CD1c-positive myeloid dendritic cell (primary cell): Measurements from ENCODE around the gene KCNMA1.

Experiments
- DNase-seq: peaks from one replicate; pipeline ENCODE4 v3.0.0-alpha.2; 2016; ENCODE audit errors: extremely low spot score

The KCNMA1 gene

GRCh38 chr10:77490534-77491314 is 146.9 kb downstream of the KCNMA1 start:
- no peak for DNase-seq

- no peak for DNase-seq
Measured at GRCh38 chr10:77486517-77486916, 151.1 kb downstream of the KCNMA1 start.

- no peak for DNase-seq
Measured at GRCh38 chr10:77485847-77486246, 151.8 kb downstream of the KCNMA1 start.

GRCh38 chr10:77482072-77482471 is 155.5 kb downstream of the KCNMA1 start:
- DNase-seq = no peak

- no peak for DNase-seq
Measured at GRCh38 chr10:77479586-77479985, 158.0 kb downstream of the KCNMA1 start.

GRCh38 chr10:77478962-77479359 is 158.6 kb downstream of the KCNMA1 start:
- DNase-seq = no peak

GRCh38 chr10:77478247-77478961 is 159.2 kb downstream of the KCNMA1 start:
- DNase-seq = no peak

- DNase-seq = no peak
Measured at GRCh38 chr10:77475522-77475921, 162.1 kb downstream of the KCNMA1 start.

- DNase-seq = no peak
Measured at GRCh38 chr10:77474939-77475338, 162.7 kb downstream of the KCNMA1 start.

- DNase-seq = no peak
Measured at GRCh38 chr10:77474386-77474785, 163.2 kb downstream of the KCNMA1 start.

GRCh38 chr10:77472146-77472545 is 165.5 kb downstream of the KCNMA1 start:
- no peak for DNase-seq

GRCh38 chr10:77471069-77471536 is 166.5 kb downstream of the KCNMA1 start:
- no peak for DNase-seq

- DNase-seq = no peak
Measured at GRCh38 chr10:77467422-77467963, 170.1 kb downstream of the KCNMA1 start.

GRCh38 chr10:77463967-77464745 is 173.5 kb downstream of the KCNMA1 start:
- DNase-seq = no peak

GRCh38 chr10:77463499-77463898 is 174.1 kb downstream of the KCNMA1 start:
- no peak for DNase-seq

- DNase-seq = no peak
Measured at GRCh38 chr10:77461636-77462296, 175.8 kb downstream of the KCNMA1 start.

GRCh38 chr10:77459905-77460304 is 177.7 kb downstream of the KCNMA1 start:
- no peak for DNase-seq

- no peak for DNase-seq
Measured at GRCh38 chr10:77458986-77459590, 178.5 kb downstream of the KCNMA1 start.

- DNase-seq = no peak
Measured at GRCh38 chr10:77457721-77458120, 179.9 kb downstream of the KCNMA1 start.

GRCh38 chr10:77457266-77457665 is 180.3 kb downstream of the KCNMA1 start:
- no peak for DNase-seq

GRCh38 chr10:77456414-77456813 is 181.2 kb downstream of the KCNMA1 start:
- DNase-seq = no peak
